ENCODE results near the gene CRHR1. TPM values are rescaled to one million over a fixed set of nuclear protein-coding genes. Genes with fewer than 3 reads are reported as not detected.

Gene CRHR1
- total RNA-seq, 6 donors from 2014 or later = not detected

GRCh38 chr17:45867702-45868101 is 83.6 kb downstream of the CRHR1 start:
- Histone ChIP-seq H3K36me3 (no peaks in the 10 kb centered on the region), H3K4me3 (no peak overlapping the region), H3K27me3 (no peaks in the 10 kb centered on the region), H3K27ac (no peak overlapping the region), H3K4me1 (no peaks in the 10 kb centered on the region), H3K9me3 (no peaks in the 10 kb centered on the region)
- DNase-seq = no peak
- no peak for ATAC-seq (ENCODE audit: low FRiP score in 2 of 2)
- TF ChIP-seq EP300 (IDR thresholded peaks at IDR 0.05) (no peak), POLR2AphosphoS5 (IDR thresholded peaks at IDR 0.05) (no peak), POLR2A (IDR thresholded peaks at IDR 0.05) (no peak), CTCF (IDR thresholded peaks at IDR 0.05) (no peak)
- 69 to 83% methylated on average over 8 of the region's 8 CpGs for WGBS, 2 donors

- WGBS, 2 donors = 67 to 84% methylated on average over 5 of the region's 5 CpGs
- no peak overlapping the region for H3K4me3 ChIP-seq
- no peaks in the 10 kb centered on the region for H3K36me3 ChIP-seq
- no peaks in the 10 kb centered on the region for H3K27me3 ChIP-seq
- no peaks in the 10 kb centered on the region for H3K9me3 ChIP-seq
- no peak for TF ChIP-seq POLR2A (IDR thresholded peaks at IDR 0.05)
- TF ChIP-seq EP300 (IDR thresholded peaks at IDR 0.05) = no peak
- TF ChIP-seq CTCF (IDR thresholded peaks at IDR 0.05) = no peak
- no peak for TF ChIP-seq POLR2AphosphoS5 (IDR thresholded peaks at IDR 0.05)
- ATAC-seq (ENCODE audit: low FRiP score in 2 of 2) (no peak), DNase-seq (no peak)
- H3K27ac ChIP-seq = no peak overlapping the region
- no peaks in the 10 kb centered on the region for H3K4me1 ChIP-seq
Measured at GRCh38 chr17:45868276-45868675, 84.2 kb downstream of the CRHR1 start.

GRCh38 chr17:45869676-45870341 is 85.7 kb downstream of the CRHR1 start:
- 64 to 77% methylated on average over 14 of the region's 14 CpGs for WGBS, 2 donors
- Histone ChIP-seq H3K27ac (no peak overlapping the region), H3K4me1 (no peaks in the 10 kb centered on the region), H3K36me3 (no peaks in the 10 kb centered on the region), H3K9me3 (no peaks in the 10 kb centered on the region), H3K27me3 (no peaks in the 10 kb centered on the region), H3K4me3 (no peak overlapping the region)
- ATAC-seq (ENCODE audit: low FRiP score in 2 of 2) = no peak
- no peak for TF ChIP-seq CTCF (IDR thresholded peaks at IDR 0.05)
- no peak for TF ChIP-seq POLR2A (IDR thresholded peaks at IDR 0.05)
- no peak for TF ChIP-seq POLR2AphosphoS5 (IDR thresholded peaks at IDR 0.05)
- no peak for TF ChIP-seq EP300 (IDR thresholded peaks at IDR 0.05)
- no peak for DNase-seq

- no peak for ATAC-seq (ENCODE audit: low FRiP score in 2 of 2)
- no peaks in the 10 kb centered on the region for H3K27me3 ChIP-seq
- no peaks in the 10 kb centered on the region for H3K4me1 ChIP-seq
- H3K9me3 ChIP-seq = no peaks in the 10 kb centered on the region
- no peak for TF ChIP-seq EP300 (IDR thresholded peaks at IDR 0.05)
- TF ChIP-seq POLR2A (IDR thresholded peaks at IDR 0.05) = no peak
- TF ChIP-seq CTCF (IDR thresholded peaks at IDR 0.05) = no peak
- TF ChIP-seq POLR2AphosphoS5 (IDR thresholded peaks at IDR 0.05) = no peak
- H3K27ac ChIP-seq = no peak overlapping the region
- DNase-seq = no peak
- WGBS, 2 donors = 31 to 42% methylated on average over 4 of the region's 4 CpGs
- H3K36me3 ChIP-seq = no peaks in the 10 kb centered on the region
- no peak overlapping the region for H3K4me3 ChIP-seq
Measured at GRCh38 chr17:45870342-45870974, 86.3 kb downstream of the CRHR1 start.

GRCh38 chr17:45871718-45872117 is 87.6 kb downstream of the CRHR1 start:
- DNase-seq (no peak), ATAC-seq (ENCODE audit: low FRiP score in 2 of 2) (no peak)
- no peaks in the 10 kb centered on the region for H3K4me1 ChIP-seq
- no peak overlapping the region for H3K27ac ChIP-seq
- no peak for TF ChIP-seq POLR2AphosphoS5 (IDR thresholded peaks at IDR 0.05)
- no peak for TF ChIP-seq EP300 (IDR thresholded peaks at IDR 0.05)
- no peak for TF ChIP-seq POLR2A (IDR thresholded peaks at IDR 0.05)
- TF ChIP-seq CTCF (IDR thresholded peaks at IDR 0.05) = no peak
- no peaks in the 10 kb centered on the region for H3K27me3 ChIP-seq
- no peaks in the 10 kb centered on the region for H3K36me3 ChIP-seq
- H3K4me3 ChIP-seq = no peak overlapping the region
- H3K9me3 ChIP-seq = no peaks in the 10 kb centered on the region
- WGBS, 2 donors = 68 to 79% methylated on average over 5 of the region's 5 CpGs

Measured in upper lobe of left lung (tissue), 6 donors.